ENCODE data around the gene SASS6.
"Not testable (repeated sequence)": the region's sequence is repeated elsewhere in the genome, so short reads cannot be mapped to it uniquely, and the experiment has no call there.

SASS6 gene

DNA sequence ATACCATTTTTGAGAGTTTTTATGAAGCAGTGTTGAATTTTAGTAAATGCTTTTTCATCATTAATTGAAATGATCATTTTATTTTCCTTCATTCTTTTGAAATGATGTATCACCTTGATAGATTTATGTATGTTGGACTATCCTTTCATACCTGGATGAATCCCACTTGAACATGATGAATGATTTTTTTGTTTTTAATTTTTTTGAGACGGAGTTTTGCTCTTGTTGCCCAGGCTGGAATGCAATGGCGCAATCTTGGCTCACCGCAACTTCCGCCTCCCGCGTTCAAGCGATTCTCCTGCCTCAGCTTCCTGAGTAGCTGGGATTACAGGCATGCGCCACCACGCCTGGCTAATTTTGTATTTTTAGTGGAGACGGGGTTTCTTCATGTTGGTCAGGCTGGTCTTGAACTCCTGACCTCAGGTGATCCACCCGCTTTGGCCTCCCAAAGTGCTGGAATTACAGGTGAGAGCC lies 85.5 kb downstream of the SASS6 start:
- H3K9me3 ChIP-seq (ENCODE audit: control insufficient read depth, insufficient read depth, low read depth, low read length) = peaks cover 10% of the 10 kb centered on the region; the same call in 1 of the 2 replicates
- not testable (repeated sequence) for H3K27me3 ChIP-seq (ENCODE audit: control insufficient read depth, insufficient read depth, low read length); H3K9ac ChIP-seq (ENCODE audit: low read length); H3K4me3 ChIP-seq (ENCODE audit: low read depth, low read length); H3K27ac ChIP-seq (ENCODE audit: low read depth, low read length)
- H3K4me1 ChIP-seq (ENCODE audit: control insufficient read depth, insufficient read depth, low read length) = peaks cover 26% of the 10 kb centered on the region
- peaks cover 16% of the 10 kb centered on the region for H3K36me3 ChIP-seq (ENCODE audit: control insufficient read depth, insufficient read depth, low read length)

DNA sequence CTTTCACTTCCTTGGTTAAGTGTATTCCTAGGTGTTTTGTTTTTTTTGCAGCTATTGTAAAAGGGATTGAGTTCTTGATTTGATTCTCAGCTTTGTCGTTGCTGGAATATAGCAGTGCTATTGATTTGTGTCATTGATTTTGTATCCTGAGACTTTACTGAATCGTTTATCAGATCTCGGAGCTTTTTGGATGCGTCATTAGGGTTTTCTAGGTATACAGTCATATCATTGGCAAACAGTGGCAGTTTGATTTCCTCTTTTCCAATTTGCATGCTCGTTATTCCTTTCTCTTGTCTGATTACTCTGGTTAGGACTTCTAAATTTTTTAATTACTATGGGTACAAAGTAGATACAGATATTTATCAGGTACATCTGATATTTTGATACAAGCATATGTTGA lies 87.5 kb downstream of the SASS6 start:
- Histone ChIP-seq H3K36me3 (ENCODE audit: control insufficient read depth, insufficient read depth, low read length) (peaks cover 10% of the 10 kb centered on the region; the same call in 1 of the 2 replicates), H3K4me3 (ENCODE audit: low read depth, low read length) (no peak overlapping the region)

DNA sequence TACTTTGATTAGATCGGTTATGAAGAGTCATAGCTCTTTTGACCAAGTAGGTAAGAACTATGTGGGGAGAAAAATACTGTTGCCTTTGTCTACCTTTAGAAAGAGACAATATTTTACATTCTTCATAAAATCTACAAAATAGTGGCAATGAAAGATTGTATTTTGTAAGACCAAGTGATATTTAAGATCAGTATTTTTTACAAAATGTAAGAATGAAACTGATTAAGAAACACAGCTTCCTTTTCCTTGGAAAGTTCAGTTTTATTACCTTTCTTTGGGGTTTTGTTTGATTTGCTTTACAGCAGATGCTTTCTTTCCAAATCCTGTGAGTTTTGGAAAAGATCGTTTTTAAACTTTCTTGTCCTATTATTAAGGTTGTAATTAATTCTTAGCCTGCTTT lies 93.1 kb downstream of the SASS6 start:
- Histone ChIP-seq H3K27ac (ENCODE audit: low read depth, low read length) (peak overlapping the region; percentile 45; the same call in 1 of the 2 replicates), H3K4me1 (ENCODE audit: control insufficient read depth, insufficient read depth, low read length) (peaks cover 4% of the 10 kb centered on the region; the same call in 1 of the 2 replicates), H3K9me3 (ENCODE audit: control insufficient read depth, insufficient read depth, low read depth, low read length) (peaks cover 10% of the 10 kb centered on the region; the same call in 1 of the 2 replicates), H3K27me3 (ENCODE audit: control insufficient read depth, insufficient read depth, low read length) (no peaks in the 10 kb centered on the region), H3K9ac (ENCODE audit: low read length) (peak overlapping the region; percentile 19), H3K36me3 (ENCODE audit: control insufficient read depth, insufficient read depth, low read length) (peaks cover 10% of the 10 kb centered on the region; the same call in 1 of the 2 replicates), H3K4me3 (ENCODE audit: low read depth, low read length) (peak overlapping the region; percentile 93)

More for the DNA sequence above, 87.5 kb downstream of the SASS6 start:
- H3K9me3 ChIP-seq (ENCODE audit: control insufficient read depth, insufficient read depth, low read depth, low read length) = peaks cover 10% of the 10 kb centered on the region; the same call in 1 of the 2 replicates
- peaks cover 26% of the 10 kb centered on the region for H3K4me1 ChIP-seq (ENCODE audit: control insufficient read depth, insufficient read depth, low read length)
- H3K27me3 ChIP-seq (ENCODE audit: control insufficient read depth, insufficient read depth, low read length) = no peaks in the 10 kb centered on the region
- no peak overlapping the region for H3K27ac ChIP-seq (ENCODE audit: low read depth, low read length)
- H3K9ac ChIP-seq (ENCODE audit: low read length) = no peak overlapping the region

DNA sequence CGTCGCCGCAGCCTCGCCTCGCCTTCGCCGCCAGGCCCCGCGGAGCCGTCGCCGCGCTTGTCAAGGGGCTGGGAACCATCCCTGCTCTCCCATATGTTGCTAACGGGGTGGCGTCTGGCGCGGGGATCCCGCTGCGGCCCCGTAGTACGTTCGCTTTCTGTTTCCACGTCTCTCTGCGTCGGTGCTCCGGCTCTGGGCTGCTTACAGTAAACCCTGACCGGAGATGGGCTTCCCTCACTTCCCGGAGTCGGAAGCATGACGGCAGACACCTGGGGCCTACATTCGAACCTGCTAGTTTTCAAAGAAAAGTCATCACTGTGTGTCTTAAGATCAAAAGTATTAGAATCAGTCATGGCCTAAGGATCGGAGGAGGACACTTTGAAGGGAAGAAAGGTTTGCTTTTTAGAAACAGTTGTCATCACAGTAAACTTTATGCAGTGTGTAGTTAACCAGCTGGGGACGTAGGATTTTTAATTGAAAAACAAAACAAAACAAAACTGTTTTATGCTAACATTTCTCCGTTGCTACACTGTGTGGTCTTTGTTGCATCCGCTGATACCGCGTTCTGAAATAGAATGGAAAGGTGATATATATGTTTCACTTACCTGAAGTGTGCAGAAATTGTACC lies 94.0 kb downstream of the SASS6 start:
- peaks cover 6% of the 10 kb centered on the region; the same call in 1 of the 2 replicates for H3K9me3 ChIP-seq (ENCODE audit: control insufficient read depth, insufficient read depth, low read depth, low read length)
- peaks cover 4% of the 10 kb centered on the region; the same call in 1 of the 2 replicates for H3K4me1 ChIP-seq (ENCODE audit: control insufficient read depth, insufficient read depth, low read length)
- no peaks in the 10 kb centered on the region for H3K27me3 ChIP-seq (ENCODE audit: control insufficient read depth, insufficient read depth, low read length)
- H3K36me3 ChIP-seq (ENCODE audit: control insufficient read depth, insufficient read depth, low read length) = peaks cover 7% of the 10 kb centered on the region; the same call in 1 of the 2 replicates
- H3K27ac ChIP-seq (ENCODE audit: low read depth, low read length) = peak overlapping the region; percentile 98; the same call in 1 of the 2 replicates
- peak overlapping the region; percentile 98 for H3K9ac ChIP-seq (ENCODE audit: low read length)
- H3K4me3 ChIP-seq (ENCODE audit: low read depth, low read length) = peak overlapping the region; percentile 93

DNA sequence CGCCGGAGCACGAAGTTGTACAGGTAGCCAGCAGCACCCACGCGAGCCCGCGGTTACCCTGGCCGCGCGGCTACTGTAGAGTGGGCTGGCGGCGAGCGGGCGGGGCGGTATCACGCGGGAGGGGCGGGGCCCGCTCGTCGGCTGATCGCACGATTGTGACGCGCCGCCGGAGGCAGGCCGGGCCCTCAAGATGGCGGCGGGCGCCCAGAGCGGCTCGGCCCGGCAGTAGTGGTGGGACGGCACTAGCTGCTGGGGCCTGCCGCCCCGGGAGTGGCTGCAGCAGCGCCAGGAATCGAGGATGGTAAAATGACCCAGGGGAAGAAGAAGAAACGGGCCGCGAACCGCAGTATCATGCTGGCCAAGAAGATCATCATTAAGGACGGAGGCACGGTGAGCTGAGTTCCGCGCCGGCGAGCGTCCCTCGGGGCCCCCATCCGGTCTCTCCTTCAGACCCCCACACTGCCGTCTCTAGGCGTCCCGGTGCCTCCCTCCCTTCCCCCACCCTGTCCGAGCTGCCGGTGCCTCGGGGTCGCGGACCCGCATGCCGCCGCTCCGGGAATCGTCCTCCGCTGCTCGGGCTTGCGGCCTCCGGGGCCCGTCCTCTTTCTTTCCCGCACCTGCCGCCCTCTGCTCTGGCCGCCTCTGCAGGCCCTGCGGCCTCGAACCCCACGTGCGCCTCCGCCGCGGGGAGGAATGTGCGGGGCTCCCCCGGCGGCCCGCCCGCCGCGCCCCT lies 94.6 kb downstream of the SASS6 start:
- Histone ChIP-seq H3K4me3 (ENCODE audit: low read depth, low read length) (peak overlapping the region; percentile 93), H3K36me3 (ENCODE audit: control insufficient read depth, insufficient read depth, low read length) (peaks cover 4% of the 10 kb centered on the region; the same call in 1 of the 2 replicates), H3K9ac (ENCODE audit: low read length) (peak overlapping the region; percentile 98), H3K27ac (ENCODE audit: low read depth, low read length) (peak overlapping the region; percentile 98), H3K4me1 (ENCODE audit: control insufficient read depth, insufficient read depth, low read length) (peaks cover 4% of the 10 kb centered on the region; the same call in 1 of the 2 replicates), H3K9me3 (ENCODE audit: control insufficient read depth, insufficient read depth, low read depth, low read length) (0 out of 2 replicates have a peak, but pooled peaks cover 3% of the 10 kb centered on the region), H3K27me3 (ENCODE audit: control insufficient read depth, insufficient read depth, low read length) (no peaks in the 10 kb centered on the region)

DNA sequence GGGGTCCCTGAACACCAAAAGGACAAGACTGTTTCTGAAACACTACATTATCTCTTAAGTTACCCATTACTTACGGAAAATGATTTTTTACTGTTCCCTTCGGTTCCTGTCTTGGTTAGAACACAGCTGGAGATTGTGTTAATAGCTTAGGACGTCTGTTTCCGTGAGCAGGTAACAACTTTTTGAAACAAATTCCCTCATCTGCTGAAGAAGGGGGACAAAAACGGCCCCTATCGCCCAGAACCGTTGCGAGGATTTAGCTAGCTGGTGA lies 95.1 kb downstream of the SASS6 start:
- Histone ChIP-seq H3K4me3 (ENCODE audit: low read depth, low read length) (peak overlapping the region; percentile 93), H3K27ac (ENCODE audit: low read depth, low read length) (peak overlapping the region; percentile 98), H3K4me1 (ENCODE audit: control insufficient read depth, insufficient read depth, low read length) (peaks cover 4% of the 10 kb centered on the region; the same call in 1 of the 2 replicates), H3K27me3 (ENCODE audit: control insufficient read depth, insufficient read depth, low read length) (no peaks in the 10 kb centered on the region), H3K9me3 (ENCODE audit: control insufficient read depth, insufficient read depth, low read depth, low read length) (no peaks in the 10 kb centered on the region), H3K36me3 (ENCODE audit: control insufficient read depth, insufficient read depth, low read length) (no peaks in the 10 kb centered on the region; the same call in 1 of the 2 replicates), H3K9ac (ENCODE audit: low read length) (peak overlapping the region; percentile 98)

DNA sequence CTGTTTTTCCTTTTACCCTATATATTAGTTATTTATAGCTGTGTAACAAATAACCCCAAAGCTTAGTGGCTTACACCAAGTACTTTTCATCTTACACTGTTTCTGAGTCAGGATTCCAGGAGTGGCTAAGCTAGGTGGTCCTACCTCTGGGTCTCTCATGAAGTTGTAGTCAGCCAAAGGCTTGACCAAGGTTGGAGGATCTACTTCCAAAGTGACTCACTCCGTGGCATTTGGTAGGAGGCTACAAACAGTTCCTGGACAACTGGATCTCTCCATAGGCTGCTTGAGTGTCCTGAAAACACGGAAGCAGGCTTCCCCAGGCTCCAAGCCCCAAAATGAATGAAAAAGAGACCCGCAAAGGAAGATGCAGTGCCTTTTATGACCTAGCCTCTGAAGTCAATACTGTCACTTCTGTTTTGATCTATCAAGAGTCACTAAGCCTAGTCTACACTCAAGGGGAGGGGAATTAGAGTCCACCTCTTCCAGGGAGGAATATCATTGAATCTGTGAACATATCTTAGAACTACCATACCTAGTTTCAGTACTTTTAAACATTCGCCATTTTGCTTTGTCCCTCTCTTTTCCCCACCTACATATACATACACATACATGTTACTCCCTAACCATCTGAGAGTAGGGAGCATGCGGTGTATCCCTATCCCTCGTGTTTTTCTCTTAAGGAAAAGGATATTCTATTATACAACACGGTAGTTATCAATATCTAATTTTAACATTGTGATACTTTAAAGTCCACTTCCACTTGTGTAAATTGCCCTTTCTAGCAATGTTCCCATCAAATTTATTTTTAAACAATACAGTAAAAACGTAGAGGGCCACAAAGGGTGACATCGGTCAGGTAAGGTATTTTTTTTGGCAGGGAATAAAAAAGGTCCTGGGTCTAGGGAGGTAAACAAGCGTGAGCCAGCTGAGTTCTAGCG lies 95.7 kb downstream of the SASS6 start:
- no peaks in the 10 kb centered on the region for H3K9me3 ChIP-seq (ENCODE audit: control insufficient read depth, insufficient read depth, low read depth, low read length)
- H3K4me3 ChIP-seq (ENCODE audit: low read depth, low read length) = peak overlapping the region; percentile 93
- peak overlapping the region; percentile 98; the same call in 1 of the 2 replicates for H3K27ac ChIP-seq (ENCODE audit: low read depth, low read length)
- H3K36me3 ChIP-seq (ENCODE audit: control insufficient read depth, insufficient read depth, low read length) = no peaks in the 10 kb centered on the region
- peaks cover 4% of the 10 kb centered on the region; the same call in 1 of the 2 replicates for H3K4me1 ChIP-seq (ENCODE audit: control insufficient read depth, insufficient read depth, low read length)
- H3K27me3 ChIP-seq (ENCODE audit: control insufficient read depth, insufficient read depth, low read length) = no peaks in the 10 kb centered on the region
- H3K9ac ChIP-seq (ENCODE audit: low read length) = peak overlapping the region; percentile 98

DNA sequence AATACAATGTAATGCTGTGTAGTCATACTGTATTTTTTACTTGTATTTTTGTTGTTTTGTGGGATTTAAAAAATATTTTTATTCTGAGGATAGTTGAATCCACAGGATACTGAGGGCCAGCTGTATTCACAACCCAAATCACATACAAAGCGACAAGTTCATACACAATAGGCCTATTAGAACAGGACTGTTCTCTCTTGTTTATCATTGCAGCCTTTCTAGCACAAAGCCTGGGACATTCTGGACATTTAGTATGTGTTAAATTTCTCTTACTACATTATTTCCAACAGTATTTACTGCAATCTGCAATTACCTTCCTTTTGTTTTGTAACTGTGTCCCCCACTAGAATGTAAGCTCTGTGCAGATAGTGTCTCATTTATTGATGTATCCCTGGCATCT lies 97.5 kb downstream of the SASS6 start:
- Histone ChIP-seq H3K36me3 (ENCODE audit: control insufficient read depth, insufficient read depth, low read length) (no peaks in the 10 kb centered on the region), H3K27ac (ENCODE audit: low read depth, low read length) (no peak overlapping the region), H3K4me1 (ENCODE audit: control insufficient read depth, insufficient read depth, low read length) (peaks cover 4% of the 10 kb centered on the region; the same call in 1 of the 2 replicates), H3K4me3 (ENCODE audit: low read depth, low read length) (no peak overlapping the region; the same call in 1 of the 2 replicates), H3K9ac (ENCODE audit: low read length) (no peak overlapping the region), H3K27me3 (ENCODE audit: control insufficient read depth, insufficient read depth, low read length) (no peaks in the 10 kb centered on the region), H3K9me3 (ENCODE audit: control insufficient read depth, insufficient read depth, low read depth, low read length) (no peaks in the 10 kb centered on the region)

DNA sequence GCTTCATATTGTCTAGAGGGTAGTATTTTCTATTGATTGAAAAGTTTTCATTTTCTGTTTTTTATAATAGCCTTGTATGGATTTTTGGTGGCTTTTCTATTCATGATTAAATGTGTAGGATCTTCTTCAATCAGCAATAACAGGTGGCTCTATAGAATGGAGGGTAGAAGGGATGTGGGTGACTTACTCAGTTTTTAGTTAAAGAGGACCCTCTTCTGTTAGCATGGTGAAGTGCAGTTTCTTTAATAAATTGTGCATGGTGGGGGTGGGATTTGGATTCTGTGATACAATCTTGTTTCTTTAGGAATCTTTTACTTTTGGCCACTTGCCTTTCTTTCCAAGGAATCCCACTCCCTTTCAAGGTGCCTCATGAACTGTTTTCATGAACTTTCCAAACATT lies 98.3 kb downstream of the SASS6 start:
- Histone ChIP-seq H3K27ac (ENCODE audit: low read depth, low read length) (no peak overlapping the region), H3K9me3 (ENCODE audit: control insufficient read depth, insufficient read depth, low read depth, low read length) (no peaks in the 10 kb centered on the region), H3K36me3 (ENCODE audit: control insufficient read depth, insufficient read depth, low read length) (no peaks in the 10 kb centered on the region), H3K4me1 (ENCODE audit: control insufficient read depth, insufficient read depth, low read length) (no peaks in the 10 kb centered on the region; the same call in 1 of the 2 replicates), H3K4me3 (ENCODE audit: low read depth, low read length) (no peak overlapping the region), H3K27me3 (ENCODE audit: control insufficient read depth, insufficient read depth, low read length) (no peaks in the 10 kb centered on the region), H3K9ac (ENCODE audit: low read length) (no peak overlapping the region)
